Amniotic epithelial cell (primary cell): ENCODE results near the gene MDH1B.

Experiments
- DNase-seq: peaks from one replicate; pipeline ENCODE4 v3.0.0-alpha.2; 2010; ENCODE audit warnings: low read depth

The MDH1B gene

DNA sequence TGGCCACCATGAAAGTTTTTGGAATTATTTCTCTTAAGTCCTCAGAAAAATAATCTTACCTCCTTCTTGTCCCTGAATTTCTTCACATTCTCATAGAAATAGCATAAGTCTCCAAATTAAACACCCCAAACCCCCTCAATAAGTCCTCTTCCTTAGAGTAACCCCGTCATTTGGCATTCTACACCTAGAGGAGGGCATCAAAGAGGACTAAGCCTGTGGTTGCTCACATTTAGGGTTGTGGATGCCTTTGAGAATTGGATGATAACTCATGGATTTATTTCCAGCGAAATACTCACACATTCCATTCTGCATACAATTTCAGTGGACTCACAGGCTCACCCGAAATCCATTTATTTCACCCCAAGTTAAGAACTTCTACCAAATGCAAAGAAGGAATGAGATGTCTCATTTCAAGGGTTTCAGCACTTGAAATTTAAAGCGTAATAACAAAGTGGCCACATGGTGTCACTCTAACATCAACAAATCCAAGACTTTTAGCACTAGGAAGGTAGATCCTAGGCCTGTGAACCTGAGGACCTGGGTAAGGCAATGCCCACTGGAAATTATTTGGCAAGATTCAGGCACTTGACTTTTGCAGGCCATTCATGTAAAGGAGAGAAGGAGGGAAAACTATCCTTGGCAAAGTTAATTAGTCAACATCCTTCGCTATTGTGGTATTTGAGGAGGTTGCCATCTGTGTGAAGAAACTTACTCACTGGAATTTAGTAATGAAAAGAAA is 71.6 kb downstream of the MDH1B start:
- peak; percentile 64 for DNase-seq

DNA sequence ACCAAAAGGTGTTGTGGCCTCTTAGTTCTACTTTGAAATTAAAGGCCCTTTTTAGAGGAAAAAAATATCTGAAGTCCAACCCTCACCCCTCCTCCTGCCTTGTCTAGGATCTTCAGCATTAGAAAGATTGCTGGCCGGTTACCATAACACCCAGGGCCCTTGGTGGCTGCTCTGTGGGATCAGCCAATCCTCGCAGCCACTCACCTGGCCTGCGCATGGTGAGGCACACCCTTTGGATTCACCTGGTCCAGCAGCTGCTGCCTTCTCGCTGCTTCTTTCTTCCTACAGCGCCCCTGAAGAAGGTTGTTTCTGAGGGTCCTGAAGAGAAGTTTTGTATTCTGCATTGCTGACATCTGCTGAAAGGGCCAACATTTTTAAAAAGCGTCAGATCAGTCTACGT is 72.2 kb downstream of the MDH1B start:
- DNase-seq: no peak

GRCh38 chr2:206688990-206689389 is 76.1 kb downstream of the MDH1B start:
- no peak for DNase-seq

- DNase-seq: no peak
Observed at GRCh38 chr2:206688453-206688852, 76.7 kb downstream of the MDH1B start.
